Measurements from ENCODE around the gene GGT6.

Gene GGT6

GRCh38 chr17:4512156-4513112 lies 47.9 kb downstream of the GGT6 start:
- Histone ChIP-seq H4K20me1 (ENCODE audit: insufficient read depth, low read length) (no peaks in the 10 kb centered on the region), H3K4me1 (ENCODE audit: low read length) (peaks cover 6% of the 10 kb centered on the region; the same call in 1 of the 2 replicates), H3K36me3 (replicated peaks; ENCODE audit: low read depth, low read length) (no peaks in the 10 kb centered on the region), H3K9ac (ENCODE audit: low read length) (no peak overlapping the region), H3K27me3 (ENCODE audit: low read depth, low read length) (no peaks in the 10 kb centered on the region), H3K27ac (ENCODE audit: low read length) (no peak overlapping the region), H3K79me2 (ENCODE audit: low read length) (no peaks in the 10 kb centered on the region), H3K4me3 (ENCODE audit: low read length) (no peak overlapping the region), H3K4me2 (ENCODE audit: low read length) (no peak overlapping the region), H3K9me3 (ENCODE audit: insufficient read depth, low read length) (no peaks in the 10 kb centered on the region), H2AFZ (ENCODE audit: low read depth, low read length) (no peak overlapping the region)
- no peak for TF ChIP-seq EZH2phosphoT487 (IDR thresholded peaks at IDR 0.05; ENCODE audit: low read depth)
- TF ChIP-seq, protein P1, sequence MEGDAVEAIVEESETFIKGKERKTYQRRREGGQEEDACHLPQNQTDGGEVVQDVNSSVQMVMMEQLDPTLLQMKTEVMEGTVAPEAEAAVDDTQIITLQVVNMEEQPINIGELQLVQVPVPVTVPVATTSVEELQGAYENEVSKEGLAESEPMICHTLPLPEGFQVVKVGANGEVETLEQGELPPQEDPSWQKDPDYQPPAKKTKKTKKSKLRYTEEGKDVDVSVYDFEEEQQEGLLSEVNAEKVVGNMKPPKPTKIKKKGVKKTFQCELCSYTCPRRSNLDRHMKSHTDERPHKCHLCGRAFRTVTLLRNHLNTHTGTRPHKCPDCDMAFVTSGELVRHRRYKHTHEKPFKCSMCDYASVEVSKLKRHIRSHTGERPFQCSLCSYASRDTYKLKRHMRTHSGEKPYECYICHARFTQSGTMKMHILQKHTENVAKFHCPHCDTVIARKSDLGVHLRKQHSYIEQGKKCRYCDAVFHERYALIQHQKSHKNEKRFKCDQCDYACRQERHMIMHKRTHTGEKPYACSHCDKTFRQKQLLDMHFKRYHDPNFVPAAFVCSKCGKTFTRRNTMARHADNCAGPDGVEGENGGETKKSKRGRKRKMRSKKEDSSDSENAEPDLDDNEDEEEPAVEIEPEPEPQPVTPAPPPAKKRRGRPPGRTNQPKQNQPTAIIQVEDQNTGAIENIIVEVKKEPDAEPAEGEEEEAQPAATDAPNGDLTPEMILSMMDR (IDR thresholded peaks at IDR 0.05; ENCODE audit: low read depth, low read length) = no peak

DNA sequence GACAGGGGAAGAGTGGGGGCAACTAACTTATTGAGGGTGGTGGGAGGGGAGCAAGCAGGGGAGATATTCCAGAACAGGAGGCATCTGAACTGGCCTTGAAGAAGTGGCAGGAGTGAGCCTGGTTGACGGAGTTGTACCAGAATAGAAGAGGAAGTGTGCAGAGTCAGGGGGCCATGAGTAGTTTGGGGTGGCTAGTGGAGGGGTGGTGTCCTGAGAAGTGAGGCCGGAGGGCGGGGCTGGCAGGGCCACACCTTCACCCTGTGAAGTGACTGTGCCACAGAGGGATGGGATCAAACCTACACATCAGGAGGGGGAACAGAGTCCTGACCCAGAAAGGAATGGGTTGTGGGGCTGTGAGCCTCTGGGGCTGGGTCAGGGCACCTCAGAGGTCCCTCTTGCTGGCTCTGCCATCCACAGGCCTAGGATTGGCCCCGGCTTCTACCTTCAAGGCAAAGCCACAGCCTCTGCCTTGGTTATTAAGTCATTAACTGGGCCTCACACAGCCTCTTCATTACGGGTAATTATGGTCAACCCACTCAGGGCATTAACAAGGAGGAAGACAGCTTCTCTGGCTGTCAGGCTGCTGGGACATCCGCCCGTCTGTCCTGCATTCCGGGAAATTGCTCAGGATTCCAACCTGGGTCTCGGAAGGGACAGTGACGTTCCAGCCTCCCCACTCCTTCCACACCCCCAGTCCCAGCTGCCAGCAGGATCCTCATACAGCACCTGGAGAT lies 49.0 kb downstream of the GGT6 start:
- no peak overlapping the region for H3K27ac ChIP-seq (ENCODE audit: low read length)
- H3K9ac ChIP-seq (ENCODE audit: low read length) = no peak overlapping the region
- H3K9me3 ChIP-seq (ENCODE audit: insufficient read depth, low read length) = no peaks in the 10 kb centered on the region
- no peak overlapping the region for H3K4me2 ChIP-seq (ENCODE audit: low read length)
- TF ChIP-seq, protein P1 (IDR thresholded peaks at IDR 0.05; ENCODE audit: low read depth, low read length) = no peak
- TF ChIP-seq EZH2phosphoT487 (IDR thresholded peaks at IDR 0.05; ENCODE audit: low read depth) = no peak
- H2AFZ ChIP-seq (ENCODE audit: low read depth, low read length) = no peak overlapping the region
- no peaks in the 10 kb centered on the region for H3K27me3 ChIP-seq (ENCODE audit: low read depth, low read length)
- no peaks in the 10 kb centered on the region for H4K20me1 ChIP-seq (ENCODE audit: insufficient read depth, low read length)
- H3K4me3 ChIP-seq (ENCODE audit: low read length) = no peak overlapping the region
- H3K36me3 ChIP-seq (replicated peaks; ENCODE audit: low read depth, low read length) = no peaks in the 10 kb centered on the region
- H3K4me1 ChIP-seq (ENCODE audit: low read length) = peaks cover 6% of the 10 kb centered on the region; the same call in 1 of the 2 replicates
- no peaks in the 10 kb centered on the region for H3K79me2 ChIP-seq (ENCODE audit: low read length)

DNA sequence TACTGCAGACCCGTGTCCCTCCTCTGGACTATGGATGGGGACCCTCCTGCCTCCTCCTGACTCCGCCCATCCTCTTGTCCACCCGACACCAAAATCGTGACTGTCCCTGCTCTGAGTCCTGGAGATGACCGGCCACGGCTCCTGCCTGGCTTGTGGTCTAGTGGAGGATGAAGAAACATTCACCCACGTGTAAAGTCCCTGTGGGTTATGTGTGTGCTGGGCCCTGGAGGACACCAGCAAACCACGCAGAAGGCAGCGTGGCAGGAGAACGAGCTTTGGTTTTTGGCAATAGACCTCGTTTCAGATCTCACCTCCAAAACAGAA lies 49.8 kb downstream of the GGT6 start:
- no peak overlapping the region for H3K4me3 ChIP-seq (ENCODE audit: low read length)
- no peak overlapping the region for H3K9ac ChIP-seq (ENCODE audit: low read length)
- no peaks in the 10 kb centered on the region for H3K27me3 ChIP-seq (ENCODE audit: low read depth, low read length)
- no peaks in the 10 kb centered on the region for H3K9me3 ChIP-seq (ENCODE audit: insufficient read depth, low read length)
- no peaks in the 10 kb centered on the region for H3K79me2 ChIP-seq (ENCODE audit: low read length)
- H3K4me1 ChIP-seq (ENCODE audit: low read length) = peaks cover 6% of the 10 kb centered on the region; the same call in 1 of the 2 replicates
- no peak overlapping the region for H2AFZ ChIP-seq (ENCODE audit: low read depth, low read length)
- no peaks in the 10 kb centered on the region for H4K20me1 ChIP-seq (ENCODE audit: insufficient read depth, low read length)
- TF ChIP-seq, protein P1 (IDR thresholded peaks at IDR 0.05; ENCODE audit: low read depth, low read length) = no peak
- TF ChIP-seq EZH2phosphoT487 (IDR thresholded peaks at IDR 0.05; ENCODE audit: low read depth) = no peak
- no peak overlapping the region for H3K4me2 ChIP-seq (ENCODE audit: low read length)
- no peaks in the 10 kb centered on the region for H3K36me3 ChIP-seq (replicated peaks; ENCODE audit: low read depth, low read length)
- H3K27ac ChIP-seq (ENCODE audit: low read length) = no peak overlapping the region

Measured in OCI-LY3 (cell line).